Measurements from ENCODE around the gene FBLN7. TPM values are rescaled to one million over a fixed set of nuclear protein-coding genes. Genes with fewer than 3 reads are reported as not detected.

FBLN7 gene
- total RNA-seq, 1 donor from 2014 or later = 0.60 TPM

GRCh38 chr2:112161431-112162145, 23.4 kb downstream of the FBLN7 start:
- intact Hi-C loops (cut with micrococcal nuclease) = no loop called here
- no peak for DNase-seq
- Histone ChIP-seq H3K36me3 (no peaks in the 10 kb centered on the region), H3K4me3 (no peak overlapping the region), H3K27me3 (ENCODE audit: low read depth) (no peaks in the 10 kb centered on the region), H3K9me3 (replicated peaks) (no peaks in the 10 kb centered on the region), H3K4me1 (no peaks in the 10 kb centered on the region), H3K27ac (replicated peaks) (no peak overlapping the region)
- TF ChIP-seq, protein P1, sequence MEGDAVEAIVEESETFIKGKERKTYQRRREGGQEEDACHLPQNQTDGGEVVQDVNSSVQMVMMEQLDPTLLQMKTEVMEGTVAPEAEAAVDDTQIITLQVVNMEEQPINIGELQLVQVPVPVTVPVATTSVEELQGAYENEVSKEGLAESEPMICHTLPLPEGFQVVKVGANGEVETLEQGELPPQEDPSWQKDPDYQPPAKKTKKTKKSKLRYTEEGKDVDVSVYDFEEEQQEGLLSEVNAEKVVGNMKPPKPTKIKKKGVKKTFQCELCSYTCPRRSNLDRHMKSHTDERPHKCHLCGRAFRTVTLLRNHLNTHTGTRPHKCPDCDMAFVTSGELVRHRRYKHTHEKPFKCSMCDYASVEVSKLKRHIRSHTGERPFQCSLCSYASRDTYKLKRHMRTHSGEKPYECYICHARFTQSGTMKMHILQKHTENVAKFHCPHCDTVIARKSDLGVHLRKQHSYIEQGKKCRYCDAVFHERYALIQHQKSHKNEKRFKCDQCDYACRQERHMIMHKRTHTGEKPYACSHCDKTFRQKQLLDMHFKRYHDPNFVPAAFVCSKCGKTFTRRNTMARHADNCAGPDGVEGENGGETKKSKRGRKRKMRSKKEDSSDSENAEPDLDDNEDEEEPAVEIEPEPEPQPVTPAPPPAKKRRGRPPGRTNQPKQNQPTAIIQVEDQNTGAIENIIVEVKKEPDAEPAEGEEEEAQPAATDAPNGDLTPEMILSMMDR (IDR thresholded peaks at IDR 0.05; ENCODE audit: borderline replicate concordance) = no peak

DNA sequence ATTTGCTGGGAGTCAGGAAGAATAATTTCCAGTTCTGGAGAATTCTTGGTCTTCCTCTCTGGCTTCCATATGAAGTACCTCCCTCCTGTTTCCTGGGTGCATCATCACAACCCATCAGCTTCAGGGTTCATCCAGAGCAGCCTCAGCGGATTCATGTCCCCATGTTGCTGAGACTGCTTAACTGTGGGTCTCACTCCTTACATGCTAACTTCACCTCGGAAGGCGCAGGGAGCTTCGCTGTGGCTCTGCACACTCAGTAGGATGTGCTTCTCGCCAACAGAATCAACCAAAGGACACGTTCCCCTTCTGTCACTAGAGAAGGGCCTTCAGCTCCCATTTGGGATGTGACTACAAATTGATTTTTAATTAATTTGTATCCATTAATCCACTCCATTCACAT, 24.2 kb downstream of the FBLN7 start:
- TF ChIP-seq, protein P1 (IDR thresholded peaks at IDR 0.05; ENCODE audit: borderline replicate concordance) = no peak
- Histone ChIP-seq H3K4me3 (no peak overlapping the region), H3K27ac (replicated peaks) (no peak overlapping the region), H3K27me3 (ENCODE audit: low read depth) (no peaks in the 10 kb centered on the region), H3K9me3 (replicated peaks) (no peaks in the 10 kb centered on the region), H3K4me1 (no peaks in the 10 kb centered on the region), H3K36me3 (no peaks in the 10 kb centered on the region)
- intact Hi-C loops (cut with micrococcal nuclease) = no loop called here
- DNase-seq = no peak

GRCh38 chr2:112162956-112163355, 24.8 kb downstream of the FBLN7 start:
- no peaks in the 10 kb centered on the region for H3K9me3 ChIP-seq (replicated peaks)
- TF ChIP-seq, protein P1 (IDR thresholded peaks at IDR 0.05; ENCODE audit: borderline replicate concordance) = no peak
- DNase-seq = no peak

GRCh38 chr2:112163541-112163981, 25.4 kb downstream of the FBLN7 start:
- H3K27me3 ChIP-seq (ENCODE audit: low read depth) = no peaks in the 10 kb centered on the region
- H3K27ac ChIP-seq (replicated peaks) = no peak overlapping the region
- H3K9me3 ChIP-seq (replicated peaks) = no peaks in the 10 kb centered on the region
- H3K4me3 ChIP-seq = no peak overlapping the region
- no peaks in the 10 kb centered on the region for H3K36me3 ChIP-seq
- intact Hi-C loops (cut with micrococcal nuclease) = no loop called here
- H3K4me1 ChIP-seq = no peaks in the 10 kb centered on the region
- no peak for DNase-seq
- TF ChIP-seq, protein P1 (IDR thresholded peaks at IDR 0.05; ENCODE audit: borderline replicate concordance) = no peak

More at GRCh38 chr2:112162956-112163355, 24.8 kb downstream of the FBLN7 start:
- no peaks in the 10 kb centered on the region for H3K27me3 ChIP-seq (ENCODE audit: low read depth)
- no peak overlapping the region for H3K27ac ChIP-seq (replicated peaks)
- no peak overlapping the region for H3K4me3 ChIP-seq
- no peaks in the 10 kb centered on the region for H3K4me1 ChIP-seq
- H3K36me3 ChIP-seq = no peaks in the 10 kb centered on the region
- intact Hi-C loops (cut with micrococcal nuclease) = no loop called here

GRCh38 chr2:112164876-112165275, 26.7 kb downstream of the FBLN7 start:
- H3K9me3 ChIP-seq (replicated peaks) = no peaks in the 10 kb centered on the region
- H3K4me1 ChIP-seq = no peaks in the 10 kb centered on the region
- intact Hi-C loops (cut with micrococcal nuclease) = no loop called here
- no peaks in the 10 kb centered on the region for H3K36me3 ChIP-seq
- H3K4me3 ChIP-seq = no peak overlapping the region
- no peak for DNase-seq
- no peak overlapping the region for H3K27ac ChIP-seq (replicated peaks)
- no peaks in the 10 kb centered on the region for H3K27me3 ChIP-seq (ENCODE audit: low read depth)
- TF ChIP-seq, protein P1 (IDR thresholded peaks at IDR 0.05; ENCODE audit: borderline replicate concordance) = no peak

All from left ventricle myocardium inferior (tissue), 1 donor.